Ishikawa (cell line): Measurements from ENCODE around the gene ALDH1A3.

ENCODE experiments used
- EP300 ChIP-seq: IDR thresholded peaks from 2 replicates; pipeline ENCODE4 v1.6.1; 2012; ENCODE audit warnings: borderline replicate concordance
- MAX ChIP-seq: IDR thresholded peaks from 2 replicates; pipeline ENCODE4 v1.6.1; 2012
- REST ChIP-seq: IDR thresholded peaks from 2 replicates; pipeline ENCODE4 v1.6.1; 2012; ENCODE audit warnings: low read depth, mild to moderate bottlenecking
- TAF1 ChIP-seq: IDR thresholded peaks from 2 replicates; pipeline ENCODE4 v1.6.1; 2012; ENCODE audit warnings: low read depth, mild to moderate bottlenecking
- TCF12 ChIP-seq: IDR thresholded peaks from 2 replicates; pipeline ENCODE4 v1.6.1; 2012; ENCODE audit warnings: low read depth
- TEAD4 ChIP-seq: IDR thresholded peaks from 2 replicates; pipeline ENCODE4 v1.6.1; 2012
- ZBTB7A ChIP-seq: IDR thresholded peaks from 2 replicates; pipeline ENCODE4 v1.6.1; 2012; ENCODE audit warnings: low read depth

- TF ChIP-seq ZBTB7A (no peak), TCF12 (no peak), REST (no peak), EP300 (no peak), TAF1 (no peak), TEAD4 (no peak), MAX (no peak)
Observed at GRCh38 chr15:100856867-100857266, 22.8 kb upstream of the ALDH1A3 start.
